Endothelial cell of umbilical vein (primary cell): Measurements from ENCODE around the gene CEP250.

ENCODE experiments used
- EZH2 ChIP-seq: IDR thresholded peaks from 2 replicates; pipeline ENCODE4 v1.6.1; 2012; ENCODE audit warnings: borderline replicate concordance, low read depth, mild to moderate bottlenecking, moderate library complexity, low read length, inconsistent platforms; ENCODE audit not compliant: severe bottlenecking
- GATA2 ChIP-seq: IDR thresholded peaks from 2 replicates; pipeline ENCODE4 v1.7.0; 2011; ENCODE audit warnings: low read depth, mild to moderate bottlenecking, moderate library complexity, mixed read lengths, low read length; ENCODE audit not compliant: insufficient read length, insufficient read depth
- JUN ChIP-seq: IDR thresholded peaks from 2 replicates; pipeline ENCODE4 v1.6.1; 2011; ENCODE audit warnings: borderline replicate concordance, low read depth; ENCODE audit not compliant: insufficient read length, insufficient read depth
- MYC ChIP-seq: IDR thresholded peaks from one replicate; pipeline ENCODE4 v1.6.1; 2011; ENCODE audit warnings: mild to moderate bottlenecking, low read depth, low read length
- POLR2A ChIP-seq: IDR thresholded peaks from 2 replicates; pipeline ENCODE4 v1.6.1; 2012; ENCODE audit warnings: low read depth, mild to moderate bottlenecking, control low read depth, low read length
- POLR2AphosphoS5 ChIP-seq: IDR thresholded peaks from 2 replicates; pipeline ENCODE4 v1.6.1; 2012; ENCODE audit warnings: low read depth, mild to moderate bottlenecking, control low read depth, low read length, moderate library complexity; ENCODE audit not compliant: insufficient read depth
- TF ChIP-seq, protein P1 (sequence below), 2 donors: IDR thresholded peaks; 1 replicate in 1 of 2; 2 replicates in 1 of 2; pipeline ENCODE4 v1.5.1; 2011; ENCODE audit warnings: low read length in 2 of 2, mild to moderate bottlenecking in 2 of 2, moderate library complexity in 2 of 2, control low read depth in 1 of 2, inconsistent platforms in 1 of 2, low read depth in 1 of 2; ENCODE audit not compliant: insufficient read depth in 1 of 2; ENCODE audit errors: extremely low read depth in 1 of 2
- TF ChIP-seq, protein P2 (sequence below): IDR thresholded peaks from 2 replicates; pipeline ENCODE4 v1.6.1; 2011; ENCODE audit not compliant: insufficient read depth, insufficient read length

DNA sequence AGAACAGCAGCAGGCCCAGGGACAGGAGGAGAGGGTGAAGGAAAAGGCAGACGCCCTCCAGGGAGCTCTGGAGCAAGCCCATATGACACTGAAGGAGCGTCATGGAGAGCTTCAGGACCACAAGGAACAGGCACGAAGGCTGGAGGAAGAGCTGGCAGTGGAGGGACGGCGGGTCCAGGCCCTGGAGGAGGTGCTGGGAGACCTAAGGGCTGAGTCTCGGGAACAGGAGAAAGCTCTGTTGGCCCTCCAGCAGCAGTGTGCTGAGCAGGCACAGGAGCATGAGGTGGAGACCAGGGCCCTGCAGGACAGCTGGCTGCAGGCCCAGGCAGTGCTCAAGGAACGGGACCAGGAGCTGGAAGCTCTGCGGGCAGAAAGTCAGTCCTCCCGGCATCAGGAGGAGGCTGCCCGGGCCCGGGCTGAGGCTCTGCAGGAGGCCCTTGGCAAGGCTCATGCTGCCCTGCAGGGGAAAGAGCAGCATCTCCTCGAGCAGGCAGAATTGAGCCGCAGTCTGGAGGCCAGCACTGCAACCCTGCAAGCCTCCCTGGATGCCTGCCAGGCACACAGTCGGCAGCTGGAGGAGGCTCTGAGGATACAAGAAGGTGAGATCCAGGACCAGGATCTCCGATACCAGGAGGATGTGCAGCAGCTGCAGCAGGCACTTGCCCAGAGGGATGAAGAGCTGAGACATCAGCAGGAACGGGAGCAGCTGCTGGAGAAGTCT lies 48.6 kb downstream of the CEP250 start:
- TF ChIP-seq, protein P1, sequence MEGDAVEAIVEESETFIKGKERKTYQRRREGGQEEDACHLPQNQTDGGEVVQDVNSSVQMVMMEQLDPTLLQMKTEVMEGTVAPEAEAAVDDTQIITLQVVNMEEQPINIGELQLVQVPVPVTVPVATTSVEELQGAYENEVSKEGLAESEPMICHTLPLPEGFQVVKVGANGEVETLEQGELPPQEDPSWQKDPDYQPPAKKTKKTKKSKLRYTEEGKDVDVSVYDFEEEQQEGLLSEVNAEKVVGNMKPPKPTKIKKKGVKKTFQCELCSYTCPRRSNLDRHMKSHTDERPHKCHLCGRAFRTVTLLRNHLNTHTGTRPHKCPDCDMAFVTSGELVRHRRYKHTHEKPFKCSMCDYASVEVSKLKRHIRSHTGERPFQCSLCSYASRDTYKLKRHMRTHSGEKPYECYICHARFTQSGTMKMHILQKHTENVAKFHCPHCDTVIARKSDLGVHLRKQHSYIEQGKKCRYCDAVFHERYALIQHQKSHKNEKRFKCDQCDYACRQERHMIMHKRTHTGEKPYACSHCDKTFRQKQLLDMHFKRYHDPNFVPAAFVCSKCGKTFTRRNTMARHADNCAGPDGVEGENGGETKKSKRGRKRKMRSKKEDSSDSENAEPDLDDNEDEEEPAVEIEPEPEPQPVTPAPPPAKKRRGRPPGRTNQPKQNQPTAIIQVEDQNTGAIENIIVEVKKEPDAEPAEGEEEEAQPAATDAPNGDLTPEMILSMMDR (IDR thresholded peaks at IDR 0.05; ENCODE audit: extremely low read depth in 1 of 2, insufficient read depth in 1 of 2, low read depth in 1 of 2, low read length in 2 of 2): no peak
- TF ChIP-seq POLR2A: no peak
- TF ChIP-seq GATA2: no peak
- TF ChIP-seq, protein P2, sequence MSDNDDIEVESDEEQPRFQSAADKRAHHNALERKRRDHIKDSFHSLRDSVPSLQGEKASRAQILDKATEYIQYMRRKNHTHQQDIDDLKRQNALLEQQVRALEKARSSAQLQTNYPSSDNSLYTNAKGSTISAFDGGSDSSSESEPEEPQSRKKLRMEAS: no peak
- TF ChIP-seq POLR2AphosphoS5: no peak
- TF ChIP-seq JUN: no peak
- no peak for TF ChIP-seq EZH2
- no peak for TF ChIP-seq MYC
